ENCODE data around the gene OR13J1. TPM values are rescaled to one million over a fixed set of nuclear protein-coding genes. Genes with fewer than 3 reads are reported as not detected.
"Not testable (repeated sequence)": the region's sequence is repeated elsewhere in the genome, so short reads cannot be mapped to it uniquely, and the experiment has no call there.

The OR13J1 gene, protein sequence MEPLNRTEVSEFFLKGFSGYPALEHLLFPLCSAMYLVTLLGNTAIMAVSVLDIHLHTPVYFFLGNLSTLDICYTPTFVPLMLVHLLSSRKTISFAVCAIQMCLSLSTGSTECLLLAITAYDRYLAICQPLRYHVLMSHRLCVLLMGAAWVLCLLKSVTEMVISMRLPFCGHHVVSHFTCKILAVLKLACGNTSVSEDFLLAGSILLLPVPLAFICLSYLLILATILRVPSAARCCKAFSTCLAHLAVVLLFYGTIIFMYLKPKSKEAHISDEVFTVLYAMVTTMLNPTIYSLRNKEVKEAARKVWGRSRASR
- not detected for total RNA-seq
- long read RNA-seq = 0 reads

DNA sequence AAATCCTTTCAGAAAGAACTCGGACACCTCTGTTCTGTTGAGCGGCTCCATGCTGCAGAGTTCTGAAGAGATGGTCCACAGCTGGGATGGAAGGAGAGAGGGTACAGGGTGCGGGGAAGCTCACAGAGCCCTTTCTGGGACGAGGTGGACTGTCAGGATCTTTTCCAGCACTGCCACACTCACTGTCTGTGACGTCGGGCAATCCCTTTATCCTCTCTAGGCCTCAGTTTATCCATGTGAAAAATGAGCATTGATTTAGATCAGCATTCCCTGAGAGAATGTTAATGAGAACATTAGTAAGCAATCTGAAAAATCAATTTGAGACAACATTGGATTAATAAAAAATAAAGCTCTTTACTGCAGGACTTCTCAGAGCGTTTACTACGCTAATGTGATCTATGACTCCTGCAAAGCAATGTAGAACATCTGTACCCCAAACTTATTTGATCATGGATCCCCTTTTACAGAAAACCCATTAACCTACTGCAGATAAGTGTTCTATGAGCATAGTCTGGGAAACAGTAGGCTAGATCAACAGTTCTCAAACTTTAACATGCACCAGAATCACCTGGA lies at the start of gene OR13J1:
Gene OR13J1, minus strand, starts transcription at position 51 of the 573 bp plus-strand sequence. Its CDS starts 0 bp downstream, at position 51.
- intact Hi-C loops (cut with DNase I) = loop anchor here (5.0 kb wide), 1 partner anchor 33 kb away; no protein-coding TSS in a partner anchor
- DNase-seq (ENCODE audit: low spot score) = no peak

DNA sequence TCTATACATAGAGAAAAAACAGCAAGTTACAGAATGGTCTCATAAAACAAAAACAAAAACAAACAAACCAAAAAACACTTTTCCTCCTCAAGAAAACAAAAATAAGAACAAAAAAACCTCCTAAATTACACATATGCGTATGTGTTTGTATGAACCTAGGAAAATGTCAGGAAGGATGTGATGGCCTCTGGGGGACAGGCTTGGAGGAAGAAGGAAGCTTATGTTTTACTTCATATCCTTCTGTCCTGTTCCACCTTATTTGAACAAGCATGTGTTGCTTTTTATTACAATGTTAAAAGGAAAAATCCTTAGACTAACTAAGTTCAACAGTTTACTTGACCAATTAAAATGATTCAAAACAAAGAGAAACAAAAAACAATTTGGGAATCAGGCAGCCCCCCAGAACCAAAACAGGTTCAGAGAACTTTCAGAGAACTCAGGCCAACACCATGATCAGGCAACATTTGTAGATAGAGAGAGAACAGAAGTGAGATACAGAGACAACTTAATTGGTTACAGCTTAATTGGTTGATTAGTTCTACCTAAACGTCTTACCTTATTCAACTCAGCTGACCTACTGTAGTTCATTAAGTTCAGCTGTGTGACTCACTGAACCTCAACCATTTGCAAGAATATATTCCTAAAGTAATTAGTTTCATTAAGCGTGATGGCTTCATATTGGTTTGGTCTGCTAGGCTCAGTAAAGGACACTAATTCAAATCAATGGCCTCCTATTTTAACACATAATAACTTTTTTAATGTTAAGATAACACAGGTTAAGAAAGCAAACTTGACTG lies 49.2 kb upstream of the OR13J1 start:
- intact Hi-C loops (cut with DNase I) = no loop called here
- DNase-seq (ENCODE audit: low spot score) = no peak

DNA sequence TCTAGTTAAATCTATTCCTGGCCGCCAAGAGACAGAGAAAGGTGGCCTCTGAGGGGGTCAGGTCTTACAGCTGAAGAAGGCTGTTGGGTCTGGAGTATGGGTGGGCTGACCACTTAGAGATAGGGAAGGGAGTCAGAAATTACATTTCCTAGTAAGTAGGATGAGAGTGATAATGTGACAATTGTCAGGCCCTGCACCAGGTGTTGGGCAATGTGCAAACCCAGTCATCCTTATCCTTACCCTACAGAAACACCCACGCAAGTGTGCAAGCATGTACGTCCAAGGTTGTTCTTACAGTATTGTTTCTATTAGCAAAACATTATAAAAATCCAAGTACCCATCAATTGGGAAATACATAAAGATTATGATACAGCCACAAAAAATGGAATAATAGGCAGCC lies 48.6 kb upstream of the OR13J1 start:
- no peak for DNase-seq (ENCODE audit: low spot score)
- intact Hi-C loops (cut with DNase I) = no loop called here

DNA sequence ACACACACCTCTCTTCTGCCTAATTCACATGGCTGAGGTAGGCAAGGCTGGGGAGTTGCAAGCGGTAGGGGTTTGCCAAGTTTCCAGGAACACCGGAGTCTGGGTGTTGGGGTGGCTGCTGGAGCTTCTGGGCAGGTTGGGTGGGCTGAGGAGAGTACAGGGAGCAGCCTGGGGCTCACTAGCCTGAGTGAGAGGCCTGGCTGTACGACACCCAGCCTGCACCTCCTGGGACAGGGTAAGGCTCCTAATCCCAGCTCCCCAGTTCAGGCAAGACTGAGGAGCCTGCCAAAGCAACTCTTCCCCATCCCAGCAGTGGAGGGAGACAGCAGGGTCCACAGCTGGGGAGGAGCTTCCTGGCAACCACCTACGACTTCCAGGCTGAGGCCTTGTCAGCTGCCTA lies 47.1 kb upstream of the OR13J1 start:
- intact Hi-C loops (cut with DNase I) = no loop called here

DNA sequence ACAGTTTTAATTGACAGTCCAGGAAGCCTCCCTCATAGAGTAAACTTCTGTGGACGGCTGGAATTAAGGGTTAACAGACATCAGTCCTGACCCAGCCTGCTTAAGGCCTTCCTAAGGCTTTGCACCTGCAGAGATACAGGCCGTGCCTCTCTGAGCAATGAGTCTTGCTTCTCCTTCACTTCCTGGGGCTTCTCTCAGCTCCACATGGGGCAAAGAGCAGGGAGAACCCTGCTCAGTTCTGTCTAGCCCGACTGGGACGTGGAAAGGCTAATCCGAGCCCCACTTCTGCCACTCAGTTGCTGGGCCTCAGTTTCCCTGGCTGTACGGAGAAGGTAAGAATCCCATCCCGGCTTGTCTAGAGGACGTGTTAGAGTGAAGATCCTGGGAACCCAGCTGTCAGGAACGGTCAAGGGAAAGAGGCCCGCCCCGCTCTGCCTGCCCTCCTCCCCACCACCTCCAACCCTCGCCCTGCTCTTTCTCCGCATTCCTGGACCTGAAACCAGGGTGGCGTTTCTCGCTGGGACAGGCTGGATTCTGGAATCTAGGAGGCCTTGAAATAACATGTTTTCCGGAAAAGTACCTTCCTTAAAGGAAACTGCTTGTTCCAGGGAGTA lies 45.6 kb upstream of the OR13J1 start:
- DNase-seq (ENCODE audit: low spot score) = no peak
- intact Hi-C loops (cut with DNase I) = no loop called here

More for the DNA sequence above, 47.1 kb upstream of the OR13J1 start:
- no peak for DNase-seq (ENCODE audit: low spot score)

DNA sequence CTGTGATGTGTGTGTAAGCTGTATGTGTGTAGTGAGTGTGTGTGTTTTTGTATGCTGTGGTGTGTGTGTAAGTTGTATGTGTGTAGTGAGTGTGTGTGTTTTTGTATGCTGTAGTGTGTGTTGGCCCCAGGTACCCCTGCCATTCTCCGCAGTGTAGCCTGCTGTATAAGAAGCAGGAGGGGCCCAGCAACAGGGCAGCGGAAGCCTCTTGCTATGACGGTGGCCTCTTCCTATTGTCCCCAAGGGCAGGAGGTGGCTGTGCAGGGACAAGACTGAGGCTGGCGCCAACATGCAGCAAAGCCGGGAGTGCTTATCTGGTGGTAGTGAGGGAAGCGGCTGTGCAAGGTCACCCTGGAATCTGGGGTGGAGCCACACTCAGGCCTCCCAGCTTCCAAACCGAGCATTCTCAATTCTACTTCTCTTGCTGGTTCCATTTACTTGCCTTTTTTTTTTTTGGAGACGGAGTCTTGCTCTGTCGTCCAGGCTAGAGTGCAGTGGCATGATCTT lies 44.2 kb upstream of the OR13J1 start:
- intact Hi-C loops (cut with DNase I) = no loop called here
- DNase-seq (ENCODE audit: low spot score) = peak; percentile 89

DNA sequence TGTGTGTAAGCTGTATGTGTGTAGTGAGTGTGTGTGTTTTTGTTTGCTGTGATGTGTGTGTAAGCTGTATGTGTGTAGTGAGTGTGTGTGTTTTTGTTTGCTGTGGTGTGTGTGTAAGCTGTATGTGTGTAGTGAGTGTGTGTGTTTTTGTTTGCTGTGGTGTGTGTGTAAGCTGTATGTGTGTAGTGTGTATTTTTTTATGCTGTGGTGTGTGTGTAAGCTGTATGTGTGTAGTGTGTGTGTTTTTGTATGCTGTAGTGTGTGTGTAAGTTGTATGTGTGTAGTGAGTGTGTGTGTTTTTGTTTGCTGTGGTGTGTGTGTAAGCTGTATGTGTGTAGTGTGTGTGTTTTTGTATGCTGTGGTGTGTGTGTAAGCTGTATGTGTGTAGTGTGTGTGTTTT lies 43.2 kb upstream of the OR13J1 start:
- intact Hi-C loops (cut with DNase I) = not testable (repeated sequence)

DNA sequence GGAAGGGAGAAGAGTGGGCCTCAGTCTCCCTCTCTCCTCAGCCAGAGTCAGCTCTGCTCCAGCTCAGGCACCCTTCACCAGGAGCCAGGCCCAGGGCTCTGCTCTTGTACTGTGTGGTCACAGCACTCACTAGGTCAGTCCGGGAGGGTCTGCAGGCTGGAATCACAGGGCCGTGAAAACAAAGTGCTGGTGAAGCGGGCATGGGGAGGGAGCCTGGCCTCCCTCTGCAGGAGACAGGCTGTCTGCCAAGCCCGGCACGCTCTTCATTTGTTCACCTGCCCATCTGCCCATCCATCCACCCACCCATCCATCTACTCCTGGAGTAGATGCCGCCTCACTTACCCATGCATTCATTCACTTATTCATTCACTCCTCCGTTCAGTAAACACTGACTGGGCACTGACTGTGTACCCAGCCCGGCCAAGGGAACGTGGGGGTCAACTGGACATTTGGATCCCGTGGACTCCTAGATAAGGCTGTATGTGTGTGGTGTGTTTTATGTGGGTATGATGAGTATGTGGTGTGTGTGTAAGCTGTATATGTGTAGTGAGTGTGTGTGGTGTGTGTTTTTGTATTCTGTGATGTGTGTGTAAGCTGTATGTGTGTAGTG lies 42.7 kb upstream of the OR13J1 start:
- intact Hi-C loops (cut with DNase I) = no loop called here
- no peak for DNase-seq (ENCODE audit: low spot score)

More for the DNA sequence above, 43.2 kb upstream of the OR13J1 start:
- not testable (repeated sequence) for DNase-seq (ENCODE audit: low spot score)

DNA sequence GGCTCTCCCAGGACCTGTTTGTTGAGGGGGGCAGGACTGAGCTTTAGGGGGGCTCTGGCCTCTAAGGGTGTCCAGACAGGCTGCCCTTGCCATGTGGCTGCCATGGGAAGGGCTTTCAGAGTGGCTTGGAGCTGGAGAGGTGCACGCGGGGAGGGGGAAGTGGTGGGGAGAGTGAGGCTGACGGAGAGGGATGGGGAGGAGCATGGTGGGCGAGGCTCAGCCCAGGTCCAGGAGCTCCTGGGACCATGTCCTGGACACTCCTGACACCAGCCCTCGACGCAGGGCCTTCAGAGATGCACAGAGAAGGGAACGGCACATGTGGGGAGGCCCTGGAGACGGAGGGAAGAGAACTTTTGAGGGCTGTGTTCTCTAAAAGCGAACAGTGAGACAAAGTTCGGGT lies 41.5 kb upstream of the OR13J1 start:
- DNase-seq (ENCODE audit: low spot score) = no peak
- intact Hi-C loops (cut with DNase I) = no loop called here

DNA sequence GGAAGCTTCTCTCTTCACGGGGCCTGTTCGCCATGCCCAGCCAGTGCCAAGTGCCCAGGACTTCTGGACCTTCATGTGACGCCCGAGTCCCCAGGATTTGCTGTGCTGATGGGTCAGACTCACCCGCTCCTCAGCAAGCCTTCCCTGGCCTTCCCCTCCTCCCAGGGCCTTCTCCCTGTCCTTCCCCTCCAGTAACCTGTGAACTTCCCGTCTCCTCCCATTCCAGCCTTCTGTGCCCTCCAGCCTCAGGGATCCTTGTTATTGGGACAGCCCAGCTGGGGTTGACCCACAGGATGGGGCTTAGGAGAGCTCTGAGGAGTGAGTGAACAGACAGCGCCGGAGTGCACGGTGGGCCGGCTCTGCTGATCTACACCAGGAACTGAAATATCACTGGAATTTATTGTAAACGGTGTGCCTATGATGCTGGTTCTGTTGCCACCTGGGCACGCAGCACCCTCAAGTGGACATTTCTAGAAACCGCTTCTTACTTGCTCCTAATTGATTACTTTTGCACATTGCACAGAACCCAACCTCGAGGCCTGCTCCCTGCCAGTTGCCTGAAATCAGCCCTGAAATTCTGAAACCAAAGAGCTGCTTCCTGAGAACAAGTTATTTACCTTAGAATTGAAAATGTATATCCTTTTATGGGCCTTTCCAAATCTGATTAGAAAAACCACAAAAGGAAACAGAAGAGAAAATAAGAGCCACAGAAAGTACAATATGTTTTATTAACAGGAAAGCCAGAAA lies 40.6 kb upstream of the OR13J1 start:
- no peak for DNase-seq (ENCODE audit: low spot score)
- intact Hi-C loops (cut with DNase I) = no loop called here

DNA sequence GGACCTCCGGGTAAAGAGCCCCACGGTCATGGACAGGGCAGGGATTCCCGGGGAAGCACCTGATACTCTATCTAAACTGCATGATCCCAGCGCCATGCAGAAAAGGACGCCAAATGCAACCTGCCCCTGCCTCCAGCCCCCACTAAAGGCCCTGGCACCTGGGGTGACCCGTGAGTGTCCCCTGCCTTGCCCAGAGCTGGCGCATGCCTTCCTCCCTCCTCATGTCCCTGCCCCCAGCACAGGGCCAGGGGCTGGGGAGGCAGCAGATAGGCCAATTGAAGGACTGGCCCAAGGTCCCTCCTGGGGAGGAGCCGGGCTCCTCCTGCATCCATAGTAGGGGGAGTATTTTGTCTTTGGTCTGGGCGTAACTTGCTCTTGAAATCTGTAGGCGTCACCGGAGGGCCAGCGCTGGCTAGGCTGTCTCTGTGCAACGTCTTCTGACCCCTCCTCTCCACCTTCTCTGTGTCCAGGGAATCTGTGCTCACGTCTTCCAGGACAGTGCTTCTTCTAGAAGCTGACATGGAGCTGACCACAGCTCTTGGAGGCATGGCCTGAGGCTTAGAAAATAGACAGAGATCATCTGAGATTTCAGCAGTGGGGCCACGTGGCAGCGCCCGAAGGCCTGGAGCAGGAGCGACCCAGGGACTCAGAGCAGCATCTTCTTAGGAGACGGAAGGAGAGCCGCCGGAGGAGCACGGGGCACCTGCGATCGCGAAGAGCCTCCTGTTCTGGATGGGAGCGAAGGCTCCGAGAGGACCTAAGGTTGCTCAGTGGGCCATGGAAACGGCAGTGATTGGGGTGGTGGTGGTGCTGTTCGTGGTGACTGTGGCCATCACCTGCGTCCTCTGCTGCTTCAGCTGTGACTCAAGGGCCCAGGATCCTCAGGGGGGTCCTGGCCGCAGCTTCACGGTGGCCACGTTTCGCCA lies 39.7 kb upstream of the OR13J1 start:
- intact Hi-C loops (cut with DNase I) = no loop called here

DNA sequence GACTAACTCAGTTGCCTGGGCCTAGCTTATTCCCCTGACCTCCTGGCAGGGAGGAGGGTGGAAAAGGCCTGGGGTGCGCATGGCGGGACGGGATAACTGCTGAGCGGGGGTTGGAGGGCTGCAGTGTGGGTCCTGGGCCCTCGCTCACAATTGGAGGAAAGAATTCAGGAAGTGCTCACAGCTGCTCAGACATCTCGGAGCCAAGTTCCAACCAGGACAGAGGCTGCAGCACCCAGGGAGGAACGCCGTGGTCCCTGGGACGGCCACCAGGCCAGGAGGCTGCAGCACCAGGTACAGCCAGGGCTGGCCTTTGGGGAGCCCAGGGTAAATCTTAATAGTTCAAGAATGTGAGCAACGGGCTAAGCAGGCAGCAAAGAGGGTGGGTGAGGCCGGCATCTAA lies 39.1 kb upstream of the OR13J1 start, which contains the start of gene SPAAR:
Gene SPAAR, plus strand, starts transcription at position 217 of the 400 bp plus-strand sequence. CDS start 974 bp downstream, outside the sequence.
- intact Hi-C loops (cut with DNase I) = no loop called here

More for the DNA sequence above, 39.7 kb upstream of the OR13J1 start:
- DNase-seq (ENCODE audit: low spot score) = no peak

DNA sequence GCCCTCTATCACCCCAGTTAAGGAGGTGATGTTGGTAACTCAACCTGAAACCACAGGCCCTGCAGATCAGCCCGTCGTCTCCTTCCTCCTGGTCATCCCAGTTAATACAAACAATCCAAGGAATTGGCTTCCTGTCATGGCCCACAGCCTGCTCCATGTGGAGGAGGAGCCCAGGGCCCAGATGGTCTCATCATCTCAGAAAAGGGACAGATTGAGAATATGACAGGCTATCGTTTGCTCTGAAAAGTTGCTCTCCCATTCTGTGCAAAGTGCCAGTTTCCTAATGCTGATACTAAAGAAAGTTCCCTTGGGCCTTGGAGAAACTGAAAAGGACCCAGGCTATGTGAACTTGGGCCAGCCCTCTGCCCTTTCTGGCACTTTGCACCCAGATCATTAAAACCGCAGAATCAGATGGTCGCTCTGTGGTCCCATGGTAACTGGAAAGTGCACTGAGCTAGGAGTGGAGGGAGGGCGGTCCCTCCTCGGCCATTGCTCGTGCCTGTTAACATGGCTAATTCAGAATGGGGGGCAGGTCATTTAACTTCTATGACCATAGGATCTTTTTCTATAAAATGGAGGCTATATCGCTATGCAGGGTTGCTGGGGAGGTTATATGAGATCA lies 38.4 kb upstream of the OR13J1 start:
- intact Hi-C loops (cut with DNase I) = no loop called here
- no peak for DNase-seq (ENCODE audit: low spot score)

More for the DNA sequence above, 39.1 kb upstream of the OR13J1 start, which contains the start of gene SPAAR:
- no peak for DNase-seq (ENCODE audit: low spot score)

DNA sequence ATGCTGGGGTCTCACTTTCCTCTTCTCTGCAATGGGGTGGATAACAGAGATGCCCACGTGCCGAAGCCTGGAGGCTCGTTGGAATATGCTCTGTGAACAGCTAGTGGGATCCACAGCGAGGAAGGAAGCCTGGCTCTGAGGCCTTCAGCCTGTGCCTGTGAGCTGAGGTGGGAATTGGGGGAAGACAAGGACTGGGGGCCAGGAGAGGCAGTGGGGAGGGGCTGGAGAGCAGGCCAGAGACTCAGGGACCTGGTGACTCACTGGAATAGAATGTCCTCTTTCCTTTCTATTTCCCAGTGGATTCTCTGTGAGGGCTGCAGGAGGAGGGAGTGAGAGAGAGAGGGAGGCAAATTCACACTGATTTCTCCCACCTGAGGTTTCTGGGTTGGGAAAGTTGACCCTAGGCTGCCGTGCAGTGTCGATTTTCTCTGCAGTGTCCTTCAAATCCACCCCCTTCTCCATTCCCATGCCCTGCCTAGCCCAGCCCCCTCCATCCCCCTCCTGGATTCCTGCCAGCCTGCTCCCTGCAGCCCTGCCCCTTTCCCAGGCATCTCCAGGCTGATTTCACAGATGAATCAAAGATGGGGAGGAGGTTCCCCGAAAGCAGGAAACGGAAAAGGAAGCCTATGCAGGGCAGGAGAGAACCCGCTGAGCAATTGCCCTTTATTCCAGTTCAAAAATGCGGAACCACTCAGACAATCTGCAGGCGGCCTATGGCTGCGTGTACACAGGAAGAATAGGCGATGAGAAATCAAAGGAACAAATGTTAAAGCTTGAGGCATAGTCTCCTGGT lies 37.7 kb upstream of the OR13J1 start:
- intact Hi-C loops (cut with DNase I) = no loop called here
- DNase-seq (ENCODE audit: low spot score) = peak; percentile 83

DNA sequence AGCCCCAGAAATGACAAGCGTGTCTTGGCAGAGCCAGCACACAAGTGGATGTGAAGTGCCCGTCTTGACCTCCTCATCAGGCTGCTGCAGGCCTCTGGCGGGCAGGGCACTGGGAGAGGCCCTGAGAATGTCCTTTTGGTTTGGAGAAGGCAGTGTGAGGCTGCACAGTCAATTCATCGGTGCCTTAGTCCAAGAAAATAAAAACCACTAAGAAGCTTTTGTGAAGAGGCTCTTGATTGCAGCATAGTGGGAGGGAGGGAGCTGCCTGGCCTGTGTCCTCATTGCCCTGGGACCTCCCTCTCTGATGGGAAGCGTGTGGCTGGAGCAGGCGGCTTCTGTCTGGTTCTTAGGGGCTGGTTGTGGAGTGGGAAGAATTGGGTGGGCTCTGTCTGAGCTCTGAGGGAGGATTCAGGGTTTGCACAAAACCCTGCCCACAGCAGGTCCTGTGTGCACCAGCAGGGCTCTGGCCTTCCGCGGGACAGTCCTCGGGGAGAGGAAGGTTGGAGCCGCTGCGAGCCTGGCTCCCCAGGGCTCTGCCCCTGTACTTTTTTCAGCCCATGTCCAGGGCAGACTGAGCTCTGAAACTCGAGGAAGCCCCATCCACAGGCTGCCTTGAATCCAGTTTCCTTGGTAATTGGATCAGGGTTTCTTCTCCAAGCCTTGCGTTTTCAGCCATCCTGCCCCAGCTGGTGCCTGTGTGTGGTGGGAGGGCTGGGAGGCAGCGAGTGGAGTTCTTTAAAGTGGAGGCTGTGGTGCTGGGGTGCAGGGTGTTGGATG lies 36.9 kb upstream of the OR13J1 start:
- intact Hi-C loops (cut with DNase I) = no loop called here
- peak; percentile 77 for DNase-seq (ENCODE audit: low spot score)
